Loucy (cell line): ENCODE data around the gene SLC22A16.

Experiments
- CTCF ChIP-seq: fragments of 200-600 bp; sonication (generic); conservative IDR thresholded peaks from 2 replicates; pipeline ENCODE4 v1.5.1; 2014; ENCODE audit warnings: mild to moderate bottlenecking, antibody characterized with exemption, low read length
- EZH2phosphoT487 ChIP-seq: fragments of 200-600 bp; IDR thresholded peaks from 2 replicates; pipeline ENCODE4 v1.6.1; 2018; ENCODE audit warnings: antibody characterized with exemption, mild to moderate bottlenecking, moderate library complexity, borderline replicate concordance

- no peak for TF ChIP-seq CTCF
- no peak for TF ChIP-seq EZH2phosphoT487
Measured at GRCh38 chr6:110385458-110385863, 91.0 kb downstream of the SLC22A16 start.
